HL-60 (cell line): Measurements from ENCODE around the gene PCDHGA1.
"Not testable (repeated sequence)": the region's sequence is repeated elsewhere in the genome, so short reads cannot be mapped to it uniquely, and the experiment has no call there.

Source experiments
- DNase-seq, 2 experiments: peaks; one replicate each; pipeline ENCODE4 v3.0.0-alpha.2; 2010 to 2020; ENCODE audit warnings: low read depth in 1 of 2, low spot score in 1 of 2
- H3K27ac ChIP-seq: fragments of 250-450 bp; sonication (Bioruptor Pico); replicated peaks from 2 replicates; pipeline ENCODE4 v1.5.1; 2020; ENCODE audit warnings: mild to moderate bottlenecking, moderate library complexity
- H3K27me3 ChIP-seq: fragments of 250-450 bp; sonication (Bioruptor Pico); 2 replicates; pipeline ENCODE4 v1.5.1; 2021; ENCODE audit warnings: mild to moderate bottlenecking, moderate library complexity; ENCODE audit not compliant: insufficient read depth, poor library complexity, severe bottlenecking
- H3K4me3 ChIP-seq: replicated peaks from 2 replicates; pipeline ENCODE4 v1.5.1; 2011; ENCODE audit warnings: mild to moderate bottlenecking, control low read depth, low read length; ENCODE audit not compliant: insufficient read depth
- GABPA ChIP-seq: IDR thresholded peaks from 2 replicates; pipeline ENCODE4 v1.6.1; 2012; ENCODE audit warnings: low read depth
- POLR2AphosphoS5 ChIP-seq: IDR thresholded peaks from 2 replicates; pipeline ENCODE4 v1.6.1; 2012; ENCODE audit warnings: low read depth
- REST ChIP-seq: IDR thresholded peaks from 2 replicates; pipeline ENCODE4 v1.6.1; 2012; ENCODE audit warnings: low read depth; ENCODE audit not compliant: insufficient replicate concordance
- SPI1 ChIP-seq: IDR thresholded peaks from 2 replicates; pipeline ENCODE4 v1.6.1; 2012; ENCODE audit warnings: low read depth, mild to moderate bottlenecking, borderline replicate concordance
- TF ChIP-seq, protein P1 (sequence below): IDR thresholded peaks from one replicate; pipeline ENCODE4 v1.5.1; 2011; ENCODE audit warnings: low read length, control low read depth, inconsistent platforms; ENCODE audit not compliant: insufficient read depth

The PCDHGA1 gene

DNA sequence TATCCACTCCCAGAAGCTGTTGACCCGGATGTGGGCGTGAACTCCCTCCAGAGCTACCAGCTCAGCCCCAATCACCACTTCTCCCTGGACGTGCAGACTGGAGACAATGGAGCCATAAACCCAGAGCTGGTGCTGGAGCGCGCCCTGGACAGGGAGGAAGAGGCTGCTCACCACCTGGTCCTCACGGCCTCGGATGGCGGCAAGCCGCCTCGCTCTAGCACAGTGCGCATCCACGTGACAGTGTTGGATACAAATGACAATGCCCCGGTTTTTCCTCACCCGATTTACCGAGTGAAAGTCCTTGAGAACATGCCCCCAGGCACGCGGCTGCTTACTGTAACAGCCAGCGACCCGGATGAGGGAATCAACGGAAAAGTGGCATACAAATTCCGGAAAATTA is 63.0 kb downstream of the PCDHGA1 start:
- no peak for TF ChIP-seq POLR2AphosphoS5
- no peak for TF ChIP-seq REST
- TF ChIP-seq SPI1, result no peak
- TF ChIP-seq GABPA, result no peak
- TF ChIP-seq, protein P1, sequence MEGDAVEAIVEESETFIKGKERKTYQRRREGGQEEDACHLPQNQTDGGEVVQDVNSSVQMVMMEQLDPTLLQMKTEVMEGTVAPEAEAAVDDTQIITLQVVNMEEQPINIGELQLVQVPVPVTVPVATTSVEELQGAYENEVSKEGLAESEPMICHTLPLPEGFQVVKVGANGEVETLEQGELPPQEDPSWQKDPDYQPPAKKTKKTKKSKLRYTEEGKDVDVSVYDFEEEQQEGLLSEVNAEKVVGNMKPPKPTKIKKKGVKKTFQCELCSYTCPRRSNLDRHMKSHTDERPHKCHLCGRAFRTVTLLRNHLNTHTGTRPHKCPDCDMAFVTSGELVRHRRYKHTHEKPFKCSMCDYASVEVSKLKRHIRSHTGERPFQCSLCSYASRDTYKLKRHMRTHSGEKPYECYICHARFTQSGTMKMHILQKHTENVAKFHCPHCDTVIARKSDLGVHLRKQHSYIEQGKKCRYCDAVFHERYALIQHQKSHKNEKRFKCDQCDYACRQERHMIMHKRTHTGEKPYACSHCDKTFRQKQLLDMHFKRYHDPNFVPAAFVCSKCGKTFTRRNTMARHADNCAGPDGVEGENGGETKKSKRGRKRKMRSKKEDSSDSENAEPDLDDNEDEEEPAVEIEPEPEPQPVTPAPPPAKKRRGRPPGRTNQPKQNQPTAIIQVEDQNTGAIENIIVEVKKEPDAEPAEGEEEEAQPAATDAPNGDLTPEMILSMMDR, result no peak
- no peak for DNase-seq
- Histone ChIP-seq H3K27me3 (no peaks in the 10 kb centered on the region), H3K27ac (no peak overlapping the region), H3K4me3 (no peak overlapping the region)

- H3K27ac ChIP-seq, H3K27me3 ChIP-seq, H3K4me3 ChIP-seq, DNase-seq: not testable (repeated sequence)
These were observed 64.3 kb downstream of the PCDHGA1 start for GRCh38 chr5:141394401-141395187.

GRCh38 chr5:141397756-141398551 is 67.6 kb downstream of the PCDHGA1 start, which contains the start of gene PCDHGB5:
Gene PCDHGB5 (plus strand): TSS chr5:141397947. CDS start chr5:141398128, 181 bp downstream.
- H3K4me3 ChIP-seq, result peak within 1 kb of the TSS; percentile 23
- H3K27ac ChIP-seq, H3K27me3 ChIP-seq: not testable (repeated sequence)
- peak in 1 of 2 experiments; percentile 57 for DNase-seq
- TF ChIP-seq, protein P1, result peak; percentile 32

DNA sequence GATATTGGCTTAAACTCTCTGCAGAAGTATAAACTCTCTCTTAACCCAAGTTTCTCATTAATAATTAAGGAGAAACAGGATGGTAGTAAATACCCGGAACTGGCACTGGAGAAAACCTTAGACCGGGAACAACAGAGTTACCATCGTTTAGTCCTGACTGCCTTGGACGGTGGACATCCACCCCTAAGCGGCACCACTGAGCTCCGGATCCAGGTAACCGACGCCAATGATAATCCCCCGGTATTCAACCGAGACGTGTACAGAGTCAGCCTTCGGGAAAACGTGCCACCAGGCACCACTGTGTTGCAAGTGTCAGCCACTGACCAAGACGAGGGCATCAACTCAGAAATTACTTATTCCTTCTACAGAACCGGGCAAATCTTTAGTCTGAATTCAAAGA is 68.3 kb downstream of the PCDHGA1 start:
- no peak overlapping the region for H3K4me3 ChIP-seq
- DNase-seq, result no peak
- H3K27ac ChIP-seq, result no peak overlapping the region
- no peaks in the 10 kb centered on the region for H3K27me3 ChIP-seq
- TF ChIP-seq, protein P1, result no peak
- TF ChIP-seq REST (no peak), POLR2AphosphoS5 (no peak), GABPA (no peak), SPI1 (no peak)
